Middle frontal gyrus (tissue), 1 donor: ENCODE measurements around the gene AMDHD2.
"Not testable (repeated sequence)": the region's sequence is repeated elsewhere in the genome, so short reads cannot be mapped to it uniquely, and the experiment has no call there.

ENCODE experiments used
- DNase-seq: peaks from one replicate; pipeline ENCODE4 v3.0.0-alpha.2; 2015; ENCODE audit warnings: low spot score; ENCODE audit errors: extremely low spot score

Gene AMDHD2

GRCh38 chr16:2520097-2520783 is at the start of gene AMDHD2:
Gene AMDHD2 (plus strand): TSS chr16:2520371. CDS start chr16:2520459, 88 bp downstream.
- peak; percentile 69 for DNase-seq

GRCh38 chr16:2470603-2471015 is 49.6 kb upstream of the AMDHD2 start:
- no peak for DNase-seq

GRCh38 chr16:2471016-2471652 is 49.0 kb upstream of the AMDHD2 start, which contains the start of gene NTN3:
Gene NTN3 (plus strand): TSS chr16:2471297. CDS start chr16:2471702, 405 bp downstream.
- no peak for DNase-seq

- no peak for DNase-seq
Observed at GRCh38 chr16:2471653-2472487, 48.3 kb upstream of the AMDHD2 start.

GRCh38 chr16:2472488-2472864 is 47.7 kb upstream of the AMDHD2 start:
- DNase-seq: no peak

GRCh38 chr16:2472885-2473445 is 47.2 kb upstream of the AMDHD2 start:
- no peak for DNase-seq

- no peak for DNase-seq
Observed at GRCh38 chr16:2473446-2473926, 46.7 kb upstream of the AMDHD2 start.

GRCh38 chr16:2473999-2474876 is 45.9 kb upstream of the AMDHD2 start:
- DNase-seq: no peak

- DNase-seq: peak; percentile 79
Observed at GRCh38 chr16:2474877-2475412, 45.2 kb upstream of the AMDHD2 start, which contains the start of gene TBC1D24. Gene TBC1D24 (plus strand): TSS chr16:2475127. CDS start chr16:2496149, 21,022 bp downstream.

GRCh38 chr16:2475413-2476344 is 44.5 kb upstream of the AMDHD2 start:
- no peak for DNase-seq

- DNase-seq: no peak
Observed at GRCh38 chr16:2476345-2476720, 43.8 kb upstream of the AMDHD2 start.

GRCh38 chr16:2476741-2477140 is 43.4 kb upstream of the AMDHD2 start:
- no peak for DNase-seq

GRCh38 chr16:2477327-2477726 is 42.8 kb upstream of the AMDHD2 start:
- no peak for DNase-seq

- DNase-seq: no peak
Observed at GRCh38 chr16:2478279-2478678, 41.9 kb upstream of the AMDHD2 start.

- DNase-seq: not testable (repeated sequence)
Observed at GRCh38 chr16:2479996-2480395, 40.2 kb upstream of the AMDHD2 start.

- DNase-seq: no peak
Observed at GRCh38 chr16:2480948-2481347, 39.2 kb upstream of the AMDHD2 start.

GRCh38 chr16:2481676-2482075 is 38.5 kb upstream of the AMDHD2 start:
- no peak for DNase-seq

GRCh38 chr16:2482249-2482648 is 37.9 kb upstream of the AMDHD2 start:
- no peak for DNase-seq
